Fibroblast of villous mesenchyme (primary cell): Measurements from ENCODE around the gene SLC9B2. TPM values are rescaled to one million over a fixed set of nuclear protein-coding genes. Genes with fewer than 3 reads are reported as not detected.
A peak's percentile ranks its signal among the peaks of the same experiment; 100 is the strongest.
"Not testable (repeated sequence)": the region's sequence is repeated elsewhere in the genome, so short reads cannot be mapped to it uniquely, and the experiment has no call there.

Experiments
- DNase-seq: peaks from one replicate; pipeline ENCODE4 v3.0.0-alpha.2; 2010; ENCODE audit warnings: low read depth
- H3K4me3 ChIP-seq: 2 replicates; pipeline ENCODE4 v1.5.1; 2011; ENCODE audit warnings: low read depth, mild to moderate bottlenecking, low read length
- CTCF ChIP-seq: IDR thresholded peaks from 2 replicates; pipeline ENCODE4 v1.5.1; 2012; ENCODE audit warnings: low read depth, mild to moderate bottlenecking, low read length; ENCODE audit not compliant: insufficient read depth
- total RNA-seq: library from RNA; depleted of rRNA; stranded (reverse); fragments of >200 nt; gene quantifications from 2 replicates; pipeline ENCODE4 v1.2.3, GENCODE V29; 2012

The SLC9B2 gene
- total RNA-seq, 1 donor: 20.7 TPM

GRCh38 chr4:103011378-103012025 lies 65.1 kb downstream of the SLC9B2 start:
- no peak for TF ChIP-seq CTCF
- H3K4me3 ChIP-seq: no peak overlapping the region
- DNase-seq: peak; percentile 52

GRCh38 chr4:103010804-103011203 lies 65.8 kb downstream of the SLC9B2 start:
- TF ChIP-seq CTCF: no peak
- no peak overlapping the region for H3K4me3 ChIP-seq
- DNase-seq: no peak

GRCh38 chr4:103008875-103009729 lies 67.5 kb downstream of the SLC9B2 start:
- TF ChIP-seq CTCF: peak; percentile 70
- no peak overlapping the region for H3K4me3 ChIP-seq
- DNase-seq: peak; percentile 80

- no peak overlapping the region for H3K4me3 ChIP-seq
- DNase-seq: peak; percentile 19
- no peak for TF ChIP-seq CTCF
These were observed 74.0 kb downstream of the SLC9B2 start for GRCh38 chr4:103002551-103002950.

GRCh38 chr4:102994803-102995202 lies 81.8 kb downstream of the SLC9B2 start:
- H3K4me3 ChIP-seq: no peak overlapping the region
- DNase-seq: no peak
- TF ChIP-seq CTCF: no peak

- H3K4me3 ChIP-seq, DNase-seq: not testable (repeated sequence)
These were observed 82.6 kb downstream of the SLC9B2 start for GRCh38 chr4:102993985-102994384.

- no peak for DNase-seq
- no peak overlapping the region for H3K4me3 ChIP-seq
- no peak for TF ChIP-seq CTCF
These were observed 88.0 kb downstream of the SLC9B2 start for GRCh38 chr4:102988429-102989020.
